ENCODE results near the gene ELF4.

The ELF4 gene

GRCh38 chrX:130110379-130111219 is at the start of gene ELF4:
TSS of gene ELF4 (minus strand) at chrX:130110497. CDS start at chrX:130081330, 29,167 bp downstream.
- Histone ChIP-seq H3K36me3 (ENCODE audit: control insufficient read depth, insufficient read depth, low read length) (no peaks in the 10 kb centered on the region; the same call in 1 of the 2 replicates), H3K27me3 (replicated peaks; ENCODE audit: control insufficient read depth, insufficient read depth, low read length) (no peaks in the 10 kb centered on the region), H3K4me3 (replicated peaks; ENCODE audit: low read depth, low read length) (peak within 1 kb of the TSS; percentile 76)
- DNase-seq (ENCODE audit: extremely low read depth, insufficient read length) = peak; percentile 78
- no peak for TF ChIP-seq CTCF (IDR thresholded peaks at IDR 0.05; ENCODE audit: insufficient read depth, low read length, poor library complexity, severe bottlenecking)

GRCh38 chrX:130159776-130160175 is 49.5 kb upstream of the ELF4 start:
- Histone ChIP-seq H3K4me3 (replicated peaks; ENCODE audit: low read depth, low read length) (no peak overlapping the region), H3K36me3 (ENCODE audit: control insufficient read depth, insufficient read depth, low read length) (no peaks in the 10 kb centered on the region), H3K27me3 (replicated peaks; ENCODE audit: control insufficient read depth, insufficient read depth, low read length) (no peaks in the 10 kb centered on the region)
- TF ChIP-seq CTCF (IDR thresholded peaks at IDR 0.05; ENCODE audit: insufficient read depth, low read length, poor library complexity, severe bottlenecking) = no peak
- no peak for DNase-seq (ENCODE audit: extremely low read depth, insufficient read length)

GRCh38 chrX:130158311-130158710 is 48.0 kb upstream of the ELF4 start:
- no peak for TF ChIP-seq CTCF (IDR thresholded peaks at IDR 0.05; ENCODE audit: insufficient read depth, low read length, poor library complexity, severe bottlenecking)
- Histone ChIP-seq H3K36me3 (ENCODE audit: control insufficient read depth, insufficient read depth, low read length) (no peaks in the 10 kb centered on the region), H3K4me3 (replicated peaks; ENCODE audit: low read depth, low read length) (no peak overlapping the region), H3K27me3 (replicated peaks; ENCODE audit: control insufficient read depth, insufficient read depth, low read length) (no peaks in the 10 kb centered on the region)
- DNase-seq (ENCODE audit: extremely low read depth, insufficient read length) = no peak

- Histone ChIP-seq H3K27me3 (replicated peaks; ENCODE audit: control insufficient read depth, insufficient read depth, low read length) (no peaks in the 10 kb centered on the region), H3K4me3 (replicated peaks; ENCODE audit: low read depth, low read length) (no peak overlapping the region), H3K36me3 (ENCODE audit: control insufficient read depth, insufficient read depth, low read length) (no peaks in the 10 kb centered on the region)
- no peak for TF ChIP-seq CTCF (IDR thresholded peaks at IDR 0.05; ENCODE audit: insufficient read depth, low read length, poor library complexity, severe bottlenecking)
- no peak for DNase-seq (ENCODE audit: extremely low read depth, insufficient read length)
Measured at GRCh38 chrX:130155564-130155963, 45.3 kb upstream of the ELF4 start.

- no peak for DNase-seq (ENCODE audit: extremely low read depth, insufficient read length)
- no peak for TF ChIP-seq CTCF (IDR thresholded peaks at IDR 0.05; ENCODE audit: insufficient read depth, low read length, poor library complexity, severe bottlenecking)
- no peak overlapping the region for H3K4me3 ChIP-seq (replicated peaks; ENCODE audit: low read depth, low read length)
- peaks cover 4% of the 10 kb centered on the region; the same call in 1 of the 2 replicates for H3K36me3 ChIP-seq (ENCODE audit: control insufficient read depth, insufficient read depth, low read length)
- H3K27me3 ChIP-seq (replicated peaks; ENCODE audit: control insufficient read depth, insufficient read depth, low read length) = no peaks in the 10 kb centered on the region
Measured at GRCh38 chrX:130147631-130148030, 37.3 kb upstream of the ELF4 start.

Measured in GM06990 (cell line).